H9 (cell line): ENCODE data around the gene GNPNAT1. TPM values are rescaled to one million over a fixed set of nuclear protein-coding genes. Genes with fewer than 3 reads are reported as not detected.

Source experiments
- DNase-seq: peaks from one replicate; pipeline ENCODE4 v3.0.0-alpha.2; 2017
- H2AFZ ChIP-seq: one replicate; pipeline ENCODE4 v1.6.1; 2013; ENCODE audit warnings: mild to moderate bottlenecking, low read length, control low read depth, moderate library complexity
- H2AK5ac ChIP-seq: 2 replicates; pipeline ENCODE4 v1.6.1; 2013; ENCODE audit warnings: low read length, control low read depth, mixed read lengths; ENCODE audit not compliant: insufficient read length
- H2BK120ac ChIP-seq: one replicate; pipeline ENCODE4 v1.6.1; 2013; ENCODE audit warnings: low read depth, mild to moderate bottlenecking, low read length, control low read depth, inconsistent platforms; ENCODE audit not compliant: poor library complexity, severe bottlenecking
- H2BK12ac ChIP-seq: 2 replicates; pipeline ENCODE4 v1.6.1; 2013; ENCODE audit warnings: low read length, control low read depth, mixed read lengths, low read depth; ENCODE audit not compliant: insufficient read length
- H2BK15ac ChIP-seq: 2 replicates; pipeline ENCODE4 v1.6.1; 2013; ENCODE audit warnings: low read depth, low read length, control low read depth
- H2BK20ac ChIP-seq: one replicate; pipeline ENCODE4 v1.6.1; 2013; ENCODE audit warnings: low read depth, mild to moderate bottlenecking, low read length, control low read depth, inconsistent platforms; ENCODE audit not compliant: poor library complexity, severe bottlenecking
- H2BK5ac ChIP-seq: 2 replicates; pipeline ENCODE4 v1.6.1; 2013; ENCODE audit warnings: low read length, control low read depth, mixed read lengths; ENCODE audit not compliant: insufficient read length
- H3K14ac ChIP-seq: 2 replicates; pipeline ENCODE4 v1.6.1; 2013; ENCODE audit warnings: low read length, control low read depth; ENCODE audit not compliant: insufficient read depth
- H3K18ac ChIP-seq: 2 replicates; pipeline ENCODE4 v1.6.1; 2013; ENCODE audit warnings: low read depth, mild to moderate bottlenecking, mixed read lengths, low read length, control low read depth; ENCODE audit not compliant: insufficient read length
- H3K23ac ChIP-seq: 2 replicates; pipeline ENCODE4 v1.6.1; 2013; ENCODE audit warnings: low read length, control low read depth, mixed read lengths, low read depth; ENCODE audit not compliant: insufficient read length
- H3K23me2 ChIP-seq: 2 replicates; pipeline ENCODE4 v1.6.1; 2013; ENCODE audit warnings: low read depth, mild to moderate bottlenecking, mixed read lengths, low read length, control low read depth; ENCODE audit not compliant: insufficient read length, poor library complexity, severe bottlenecking
- H3K27ac ChIP-seq: 2 replicates; pipeline ENCODE4 v1.5.1; 2013; ENCODE audit warnings: low read length, control low read depth, mixed read lengths, low read depth; ENCODE audit not compliant: insufficient read length
- H3K27me3 ChIP-seq: 2 replicates; pipeline ENCODE4 v1.6.1; 2013; ENCODE audit warnings: low read length, control low read depth, inconsistent platforms; ENCODE audit not compliant: insufficient read depth
- H3K4ac ChIP-seq: 2 replicates; pipeline ENCODE4 v1.6.1; 2013; ENCODE audit warnings: low read depth, mild to moderate bottlenecking, control low read depth, inconsistent platforms, low read length, moderate library complexity
- H3K4me1 ChIP-seq: 2 replicates; pipeline ENCODE4 v1.6.1; 2013; ENCODE audit warnings: low read length, control low read depth, inconsistent platforms; ENCODE audit not compliant: insufficient read depth
- H3K4me2 ChIP-seq: 2 replicates; pipeline ENCODE4 v1.6.1; 2013; ENCODE audit warnings: low read length, control low read depth, mixed read lengths; ENCODE audit not compliant: insufficient read length, insufficient read depth
- H3K56ac ChIP-seq: 2 replicates; pipeline ENCODE4 v1.6.1; 2013; ENCODE audit warnings: low read depth, mild to moderate bottlenecking, mixed read lengths, low read length, control low read depth; ENCODE audit not compliant: insufficient read length
- H3K79me1 ChIP-seq: 2 replicates; pipeline ENCODE4 v1.6.1; 2013; ENCODE audit warnings: low read depth, mild to moderate bottlenecking, moderate library complexity, low read length, control low read depth, inconsistent platforms; ENCODE audit not compliant: insufficient read depth, poor library complexity, severe bottlenecking
- H3K79me2 ChIP-seq: 2 replicates; pipeline ENCODE4 v1.6.1; 2013; ENCODE audit warnings: low read length, control low read depth, inconsistent platforms; ENCODE audit not compliant: insufficient read depth
- H3K9ac ChIP-seq: 2 replicates; pipeline ENCODE4 v1.6.1; 2013; ENCODE audit warnings: low read length, control low read depth, mixed read lengths; ENCODE audit not compliant: insufficient read length; ENCODE audit errors: extremely low read depth
- H3K9me3 ChIP-seq: one replicate; pipeline ENCODE4 v1.6.1; 2013; ENCODE audit warnings: low read depth, low read length, inconsistent platforms; ENCODE audit not compliant: control insufficient read depth
- H3T11ph ChIP-seq: one replicate; pipeline ENCODE4 v1.6.1; 2013; ENCODE audit warnings: mild to moderate bottlenecking, low read length, control low read depth, inconsistent platforms
- H4K20me1 ChIP-seq: one replicate; pipeline ENCODE4 v1.6.1; 2013; ENCODE audit not compliant: control insufficient read depth, insufficient read length, insufficient read depth
- H4K5ac ChIP-seq: 2 replicates; pipeline ENCODE4 v1.6.1; 2013; ENCODE audit warnings: low read depth, mild to moderate bottlenecking, mixed read lengths, low read length, control low read depth; ENCODE audit not compliant: insufficient read length
- H4K8ac ChIP-seq: replicated peaks from 2 replicates; pipeline ENCODE4 v1.6.1; 2013; ENCODE audit warnings: low read length, control low read depth, mixed read lengths, low read depth; ENCODE audit not compliant: insufficient read length
- H4K91ac ChIP-seq: 2 replicates; pipeline ENCODE4 v1.6.1; 2013; ENCODE audit warnings: low read depth, mild to moderate bottlenecking, moderate library complexity, mixed read lengths, low read length, control low read depth; ENCODE audit not compliant: insufficient read length
- H3K27ac Mint-ChIP-seq, 3 experiments: 2 replicates in 2 of 3; 3 replicates in 1 of 3; pipeline ENCODE4 v1.8.0; 2020 to 2021; ENCODE audit warnings: mixed read lengths in 3 of 3, mild to moderate bottlenecking in 1 of 3, moderate library complexity in 1 of 3
- H3K27me3 Mint-ChIP-seq: 2 replicates; pipeline ENCODE4 v1.8.0; 2021; ENCODE audit warnings: low read depth, mild to moderate bottlenecking, moderate library complexity, mixed read lengths
- H3K36me3 Mint-ChIP-seq, 3 experiments: 2 replicates in 2 of 3; 3 replicates in 1 of 3; pipeline ENCODE4 v1.8.0; 2020 to 2021; ENCODE audit warnings: low read depth in 3 of 3, mixed read lengths in 3 of 3; ENCODE audit not compliant: insufficient read depth in 1 of 3
- H3K4me1 Mint-ChIP-seq, 2 experiments: 2 replicates each; pipeline ENCODE4 v1.8.0; 2020; ENCODE audit warnings: mixed read lengths in 2 of 2
- H3K4me3 Mint-ChIP-seq, 2 experiments: 2 replicates in 1 of 2; 3 replicates in 1 of 2; pipeline ENCODE4 v1.8.0; 2020 to 2021; ENCODE audit warnings: mild to moderate bottlenecking in 2 of 2, mixed read lengths in 2 of 2, moderate library complexity in 1 of 2
- H3K9me3 Mint-ChIP-seq, 2 experiments: 2 replicates in 1 of 2; 3 replicates in 1 of 2; pipeline ENCODE4 v1.8.0; 2020; ENCODE audit warnings: mild to moderate bottlenecking in 2 of 2, mixed read lengths in 2 of 2, moderate library complexity in 1 of 2
- CTCF ChIP-seq: fragments of 200-600 bp; sonication (generic); conservative IDR thresholded peaks from 3 replicates; pipeline ENCODE4 v1.8.0; 2021; ENCODE audit warnings: antibody characterized with exemption, mild to moderate bottlenecking
- WGBS: extraction: QIAGEN DNeasy Blood & Tissue Kit; methylation state at CpG from one replicate; pipeline ENCODE4 v1.1.7; 2013; ENCODE audit warnings: missing lambda C conversion rate, low lambda C conversion rate, mixed read lengths; ENCODE audit not compliant: insufficient read length; ENCODE audit errors: extremely low coverage; 5-methylcytosine and 5-hydroxymethylcytosine counted together
- total RNA-seq: library from RNA; stranded (reverse); gene quantifications from 2 replicates; pipeline ENCODE4 v1.2.1, GENCODE V29; 2021

GNPNAT1 gene
- total RNA-seq, 1 experiment from 2014 or later, result 49.0 TPM

- TF ChIP-seq CTCF, result no peak
- Histone ChIP-seq H2BK15ac (no peak overlapping the region), H3K4me1 (no peaks in the 10 kb centered on the region), H4K8ac (no peak overlapping the region), H3K18ac (no peak overlapping the region), H3K4ac (no peak overlapping the region), H3K23ac (no peak overlapping the region), H3K56ac (no peak overlapping the region), H2BK5ac (no peak overlapping the region), H3K79me1 (no peaks in the 10 kb centered on the region), H2BK120ac (no peak overlapping the region), H3T11ph (no peak overlapping the region), H3K27ac (no peak overlapping the region), H4K91ac (no peak overlapping the region), H2AFZ (no peak overlapping the region), H3K79me2 (no peaks in the 10 kb centered on the region), H4K5ac (no peak overlapping the region), H2AK5ac (no peak overlapping the region), H3K14ac (no peak overlapping the region), H3K27me3 (no peaks in the 10 kb centered on the region), H3K4me2 (no peak overlapping the region), H3K23me2 (no peaks in the 10 kb centered on the region), H3K9me3 (no peaks in the 10 kb centered on the region), H2BK20ac (no peak overlapping the region), H3K9ac (no peak overlapping the region), H4K20me1 (no peaks in the 10 kb centered on the region), H2BK12ac (no peak overlapping the region)
- DNase-seq, result no peak
- no peak overlapping the region for H3K4me3 Mint-ChIP-seq
- no peaks in the 10 kb centered on the region for H3K27me3 Mint-ChIP-seq
- peaks cover 7 to 8% of the 10 kb centered on the region in 2 experiments; a peak in 3 of 4 replicates for H3K4me1 Mint-ChIP-seq
- no peaks in the 10 kb centered on the region; a peak in 1 of 5 replicates for H3K9me3 Mint-ChIP-seq
- no peaks in the 10 kb centered on the region for H3K36me3 Mint-ChIP-seq
- no peak overlapping the region for H3K27ac Mint-ChIP-seq
- no CpG with 5 or more reads among the region's 4 CpGs for WGBS
These were observed 14.7 kb upstream of the GNPNAT1 start for GRCh38 chr14:52806115-52806514.
